Fibroblast of pulmonary artery (primary cell): Measurements from ENCODE around the gene FAM111A.
A peak's percentile ranks its signal among the peaks of the same experiment; 100 is the strongest.

Experiments
- DNase-seq: peaks from one replicate; pipeline ENCODE4 v3.0.0-alpha.2; 2010; ENCODE audit warnings: low read depth
- H3K4me3 ChIP-seq: replicated peaks from 2 replicates; pipeline ENCODE4 v1.5.1; 2011; ENCODE audit warnings: low read depth, mild to moderate bottlenecking, control low read depth, low read length, moderate library complexity
- TF ChIP-seq, protein P1 (sequence below): IDR thresholded peaks from 2 replicates; pipeline ENCODE4 v1.5.1; 2011; ENCODE audit warnings: mild to moderate bottlenecking, control low read depth, low read length, inconsistent platforms; ENCODE audit errors: missing control alignments

Gene FAM111A

DNA sequence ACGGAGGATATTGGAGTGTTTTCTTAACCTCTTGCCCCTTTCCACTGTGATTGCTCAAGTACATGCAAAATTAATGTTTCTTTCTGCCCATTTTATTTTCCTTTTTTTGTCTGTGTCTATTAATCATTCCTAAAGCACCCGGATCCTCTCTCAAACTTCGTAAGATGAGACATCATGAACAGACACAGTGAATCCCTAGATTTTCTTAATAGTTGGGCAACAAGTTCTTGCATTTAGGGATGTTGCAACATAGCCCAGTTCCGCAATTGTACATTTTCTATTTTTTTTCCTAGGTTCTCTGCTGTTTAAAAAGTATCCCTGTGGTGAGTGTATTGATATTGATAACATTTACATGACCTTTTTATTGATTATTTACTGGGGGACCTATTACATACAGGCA lies 2.9 kb downstream of the FAM111A start:
- TF ChIP-seq, protein P1, sequence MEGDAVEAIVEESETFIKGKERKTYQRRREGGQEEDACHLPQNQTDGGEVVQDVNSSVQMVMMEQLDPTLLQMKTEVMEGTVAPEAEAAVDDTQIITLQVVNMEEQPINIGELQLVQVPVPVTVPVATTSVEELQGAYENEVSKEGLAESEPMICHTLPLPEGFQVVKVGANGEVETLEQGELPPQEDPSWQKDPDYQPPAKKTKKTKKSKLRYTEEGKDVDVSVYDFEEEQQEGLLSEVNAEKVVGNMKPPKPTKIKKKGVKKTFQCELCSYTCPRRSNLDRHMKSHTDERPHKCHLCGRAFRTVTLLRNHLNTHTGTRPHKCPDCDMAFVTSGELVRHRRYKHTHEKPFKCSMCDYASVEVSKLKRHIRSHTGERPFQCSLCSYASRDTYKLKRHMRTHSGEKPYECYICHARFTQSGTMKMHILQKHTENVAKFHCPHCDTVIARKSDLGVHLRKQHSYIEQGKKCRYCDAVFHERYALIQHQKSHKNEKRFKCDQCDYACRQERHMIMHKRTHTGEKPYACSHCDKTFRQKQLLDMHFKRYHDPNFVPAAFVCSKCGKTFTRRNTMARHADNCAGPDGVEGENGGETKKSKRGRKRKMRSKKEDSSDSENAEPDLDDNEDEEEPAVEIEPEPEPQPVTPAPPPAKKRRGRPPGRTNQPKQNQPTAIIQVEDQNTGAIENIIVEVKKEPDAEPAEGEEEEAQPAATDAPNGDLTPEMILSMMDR: no peak
- DNase-seq: peak; percentile 76
- H3K4me3 ChIP-seq: peak overlapping the region; percentile 69

DNA sequence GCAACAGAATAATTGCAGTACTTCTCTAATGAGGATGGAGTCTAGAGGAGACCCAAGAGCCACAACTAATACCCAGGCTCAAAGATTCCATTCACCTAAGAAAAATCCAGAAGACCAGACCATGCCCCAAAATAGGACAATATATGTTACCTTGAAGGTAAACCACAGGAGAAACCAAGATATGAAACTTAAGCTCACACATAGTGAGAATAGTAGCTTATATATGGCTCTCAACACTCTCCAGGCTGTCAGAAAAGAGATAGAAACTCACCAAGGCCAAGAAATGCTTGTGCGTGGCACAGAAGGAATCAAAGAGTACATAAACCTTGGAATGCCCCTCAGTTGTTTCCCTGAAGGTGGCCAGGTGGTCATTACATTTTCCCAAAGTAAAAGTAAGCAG lies 9.1 kb downstream of the FAM111A start:
- TF ChIP-seq, protein P1: no peak
- DNase-seq: no peak
- H3K4me3 ChIP-seq: no peak overlapping the region

DNA sequence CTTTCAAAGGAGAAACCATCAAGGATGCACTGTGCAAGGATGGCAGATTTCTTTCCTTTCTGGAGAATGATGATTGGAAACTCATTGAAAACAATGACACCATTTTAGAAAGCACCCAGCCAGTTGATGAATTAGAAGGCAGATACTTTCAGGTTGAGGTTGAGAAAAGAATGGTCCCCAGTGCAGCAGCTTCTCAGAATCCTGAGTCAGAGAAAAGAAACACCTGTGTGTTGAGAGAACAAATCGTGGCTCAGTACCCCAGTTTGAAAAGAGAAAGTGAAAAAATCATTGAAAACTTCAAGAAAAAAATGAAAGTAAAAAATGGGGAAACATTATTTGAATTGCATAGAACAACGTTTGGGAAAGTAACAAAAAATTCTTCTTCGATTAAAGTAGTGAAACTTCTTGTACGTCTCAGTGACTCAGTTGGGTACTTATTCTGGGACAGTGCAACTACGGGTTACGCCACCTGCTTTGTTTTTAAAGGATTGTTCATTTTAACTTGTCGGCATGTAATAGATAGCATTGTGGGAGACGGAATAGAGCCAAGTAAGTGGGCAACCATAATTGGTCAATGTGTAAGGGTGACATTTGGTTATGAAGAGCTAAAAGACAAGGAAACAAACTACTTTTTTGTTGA lies 9.8 kb downstream of the FAM111A start:
- H3K4me3 ChIP-seq: no peak overlapping the region
- DNase-seq: no peak
- TF ChIP-seq, protein P1: no peak

DNA sequence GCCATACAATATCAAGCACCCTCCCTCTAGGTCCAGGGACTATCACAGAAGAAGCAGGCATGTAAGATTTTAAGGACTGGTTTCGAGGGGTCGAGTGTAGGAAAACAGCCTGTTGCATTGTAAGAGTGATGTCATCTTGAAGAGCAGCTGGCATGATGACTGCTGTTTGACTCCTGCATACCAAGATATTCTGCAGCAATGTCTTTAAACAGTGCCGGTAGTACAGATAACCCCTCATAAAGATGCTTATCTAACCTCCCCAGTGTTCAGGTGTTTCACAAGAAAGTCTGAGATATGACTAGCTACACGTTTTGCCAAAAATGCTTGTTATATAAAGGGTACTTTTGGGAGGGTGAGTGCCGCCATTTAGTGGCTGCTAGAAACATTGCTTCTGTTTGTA lies 12.0 kb downstream of the FAM111A start:
- TF ChIP-seq, protein P1: no peak
- no peak for DNase-seq

DNA sequence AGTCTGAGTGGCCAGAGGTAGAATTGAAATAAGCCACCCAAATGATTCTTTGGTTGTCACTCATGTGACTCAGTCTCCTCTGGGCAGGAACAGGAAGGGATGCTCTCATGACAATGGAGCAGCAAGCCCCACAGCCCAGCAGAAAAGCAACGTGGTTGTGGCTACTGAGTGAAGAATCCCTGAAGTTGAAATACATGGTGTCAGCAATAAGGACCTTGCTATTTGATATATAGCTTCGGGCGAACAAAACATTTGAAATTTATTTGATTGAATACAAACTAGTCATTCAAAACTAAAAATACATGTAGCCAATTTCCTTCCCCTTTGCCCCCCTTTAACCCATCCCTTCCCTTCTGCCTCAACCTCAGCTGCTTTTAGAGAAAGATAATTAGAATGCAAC lies 14.8 kb downstream of the FAM111A start:
- DNase-seq: no peak
- H3K4me3 ChIP-seq: no peak overlapping the region
- TF ChIP-seq, protein P1: no peak

More for the DNA sequence above, 12.0 kb downstream of the FAM111A start:
- H3K4me3 ChIP-seq: no peak overlapping the region

DNA sequence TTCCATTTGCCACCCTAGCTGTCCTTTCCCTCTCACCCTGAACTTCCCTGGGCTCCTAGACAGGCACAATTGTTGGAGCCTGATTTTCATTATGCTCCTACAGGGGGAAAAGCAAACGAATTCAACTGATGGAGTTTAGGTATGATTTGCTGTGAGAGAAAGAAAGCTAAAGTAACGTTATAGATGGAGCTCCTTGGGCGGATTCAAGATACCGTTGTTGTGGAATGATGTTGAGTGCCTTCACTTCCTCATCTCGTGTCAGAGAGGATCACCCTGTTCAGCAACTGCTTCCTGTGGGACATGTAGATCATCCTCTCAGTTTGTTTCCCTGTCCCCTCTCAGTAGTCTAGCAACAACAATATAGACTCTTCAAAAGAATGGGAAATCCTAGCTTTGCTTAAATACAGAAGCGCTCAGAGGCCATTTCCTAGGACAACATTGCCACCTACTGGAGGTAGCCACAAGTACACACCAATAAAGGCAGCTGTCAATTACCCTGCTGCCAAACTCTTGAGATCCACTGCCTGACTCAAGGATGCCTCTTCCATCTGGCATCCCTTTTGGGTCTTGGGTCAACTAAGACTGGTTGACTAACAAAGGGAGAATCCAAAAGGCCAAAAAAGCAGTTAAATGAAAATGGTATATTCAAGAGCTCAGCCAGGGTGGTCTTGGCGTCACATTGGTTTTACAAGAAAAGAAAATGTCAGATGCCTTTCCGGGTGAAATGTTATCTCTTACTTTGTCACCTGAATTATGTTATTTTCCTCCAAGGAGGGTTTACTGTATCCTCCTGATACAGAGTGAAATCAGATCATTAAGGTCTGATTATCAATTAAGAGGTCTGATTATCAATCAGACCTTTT lies 15.8 kb downstream of the FAM111A start:
- peak; percentile 86 for DNase-seq
- TF ChIP-seq, protein P1: peak; percentile 87

DNA sequence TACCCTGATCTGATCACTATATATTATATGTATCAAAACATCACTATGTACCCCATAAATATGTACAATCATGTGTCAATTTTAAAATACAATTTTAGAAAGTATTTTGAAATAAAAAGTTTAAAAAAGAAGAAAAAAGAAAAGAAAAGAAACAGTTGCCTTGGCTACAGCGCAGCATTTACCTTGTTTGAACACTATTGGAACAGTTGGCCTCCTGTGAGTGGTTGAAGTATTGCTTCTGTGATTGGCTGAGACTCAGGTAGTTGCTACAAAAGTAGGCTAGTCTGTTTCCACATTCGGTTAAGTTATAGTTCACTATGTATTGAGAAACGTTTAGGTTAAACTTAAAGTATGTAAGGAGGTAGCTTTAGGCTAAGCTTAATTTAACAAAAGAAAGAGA lies 21.4 kb downstream of the FAM111A start:
- no peak overlapping the region for H3K4me3 ChIP-seq
- DNase-seq: no peak
- TF ChIP-seq, protein P1: no peak

More for the DNA sequence above, 15.8 kb downstream of the FAM111A start:
- H3K4me3 ChIP-seq: no peak overlapping the region
